Measurements from ENCODE around the gene PRTG. TPM values are rescaled to one million over a fixed set of nuclear protein-coding genes. Genes with fewer than 3 reads are reported as not detected.

PRTG gene
- total and polyA plus RNA-seq, 4 donors: 0.05 to 2.4 (median 0.25) TPM

DNA sequence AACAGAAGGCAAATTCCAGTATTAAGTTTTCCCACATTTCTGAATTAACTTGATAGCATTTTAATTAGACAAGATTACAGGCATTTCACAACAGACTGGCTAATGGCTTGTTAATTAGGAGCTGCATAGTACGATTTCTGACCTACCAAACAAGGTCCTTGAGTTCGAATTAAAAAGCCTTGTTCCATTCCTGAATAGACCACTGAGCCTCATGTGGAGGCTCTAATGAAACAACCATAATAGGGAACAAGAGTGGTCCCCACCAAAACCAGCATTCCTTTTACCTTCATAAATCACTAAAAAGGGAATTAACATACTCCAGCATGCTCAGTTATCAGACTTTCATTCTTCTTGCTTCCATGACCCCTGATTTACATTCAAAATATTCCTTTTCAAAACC, 66.4 kb downstream of the PRTG start (continued):
- no peak for TF ChIP-seq FOXA2 (IDR thresholded peaks at IDR 0.05)

DNA sequence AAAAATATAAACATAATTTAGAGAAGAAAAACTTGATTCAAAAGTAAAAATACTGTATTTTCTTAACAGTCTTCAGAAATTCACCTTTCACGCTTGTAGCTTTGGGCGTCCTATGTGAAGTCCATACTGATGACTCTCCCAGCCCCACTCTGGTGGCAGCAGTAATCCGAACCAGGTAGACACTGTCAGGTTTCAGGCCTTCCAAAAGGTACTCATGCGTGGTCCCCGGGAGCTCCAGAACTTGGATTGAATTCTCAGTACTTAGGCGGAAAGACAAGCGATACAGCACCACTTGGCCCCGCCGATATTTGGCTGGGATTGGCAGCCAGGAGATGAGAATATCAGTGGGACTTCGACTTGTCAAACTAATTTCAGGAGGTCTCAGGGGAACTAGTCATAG, 69.7 kb downstream of the PRTG start:
- H3K27ac ChIP-seq (ENCODE audit: low read depth in 1 of 2, low read length in 2 of 2): no peak overlapping the region
- 94% methylated on average over 10 of the region's 10 CpGs for WGBS
- H3K27me3 ChIP-seq (ENCODE audit: control insufficient read depth in 4 of 4, insufficient read depth in 4 of 4, low read length in 3 of 4): peaks cover 0 to 4% (median 0%) of the 10 kb centered on the region in 4 donors
- H3K9ac ChIP-seq (ENCODE audit: low read depth in 1 of 2, low read length in 2 of 2): no peak overlapping the region
- H3K36me3 ChIP-seq (ENCODE audit: control insufficient read depth in 4 of 4, insufficient read depth in 3 of 4, low read depth in 1 of 4, low read length in 3 of 4): no peaks in the 10 kb centered on the region
- DNase-seq (ENCODE audit: low spot score): no peak
- no peak overlapping the region for H3K4me3 ChIP-seq (ENCODE audit: low read depth in 1 of 3, low read length in 3 of 3)
- no peaks in the 10 kb centered on the region for H3K9me3 ChIP-seq (ENCODE audit: control insufficient read depth in 4 of 4, low read length in 3 of 4)
- TF ChIP-seq FOXA1 (IDR thresholded peaks at IDR 0.05) (no peak), GABPA (IDR thresholded peaks at IDR 0.05 in 1 of 2, conservative IDR thresholded peaks at IDR 0.05 in 1 of 2) (no peak), SP1 (IDR thresholded peaks at IDR 0.05) (no peak), TAF1 (conservative IDR thresholded peaks at IDR 0.05) (no peak), HNF4G (IDR thresholded peaks at IDR 0.05) (no peak), EGR1 (IDR thresholded peaks at IDR 0.05; ENCODE audit: low read depth in 2 of 2) (no peak), YY1 (IDR thresholded peaks at IDR 0.05) (no peak), HNF4A (conservative IDR thresholded peaks at IDR 0.05) (no peak), RAD21 (IDR thresholded peaks at IDR 0.05) (no peak)
- TF ChIP-seq, protein P1, sequence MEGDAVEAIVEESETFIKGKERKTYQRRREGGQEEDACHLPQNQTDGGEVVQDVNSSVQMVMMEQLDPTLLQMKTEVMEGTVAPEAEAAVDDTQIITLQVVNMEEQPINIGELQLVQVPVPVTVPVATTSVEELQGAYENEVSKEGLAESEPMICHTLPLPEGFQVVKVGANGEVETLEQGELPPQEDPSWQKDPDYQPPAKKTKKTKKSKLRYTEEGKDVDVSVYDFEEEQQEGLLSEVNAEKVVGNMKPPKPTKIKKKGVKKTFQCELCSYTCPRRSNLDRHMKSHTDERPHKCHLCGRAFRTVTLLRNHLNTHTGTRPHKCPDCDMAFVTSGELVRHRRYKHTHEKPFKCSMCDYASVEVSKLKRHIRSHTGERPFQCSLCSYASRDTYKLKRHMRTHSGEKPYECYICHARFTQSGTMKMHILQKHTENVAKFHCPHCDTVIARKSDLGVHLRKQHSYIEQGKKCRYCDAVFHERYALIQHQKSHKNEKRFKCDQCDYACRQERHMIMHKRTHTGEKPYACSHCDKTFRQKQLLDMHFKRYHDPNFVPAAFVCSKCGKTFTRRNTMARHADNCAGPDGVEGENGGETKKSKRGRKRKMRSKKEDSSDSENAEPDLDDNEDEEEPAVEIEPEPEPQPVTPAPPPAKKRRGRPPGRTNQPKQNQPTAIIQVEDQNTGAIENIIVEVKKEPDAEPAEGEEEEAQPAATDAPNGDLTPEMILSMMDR (IDR thresholded peaks at IDR 0.05; ENCODE audit: low read depth, low read length, missing input control): no peak
- TF ChIP-seq, protein P2, sequence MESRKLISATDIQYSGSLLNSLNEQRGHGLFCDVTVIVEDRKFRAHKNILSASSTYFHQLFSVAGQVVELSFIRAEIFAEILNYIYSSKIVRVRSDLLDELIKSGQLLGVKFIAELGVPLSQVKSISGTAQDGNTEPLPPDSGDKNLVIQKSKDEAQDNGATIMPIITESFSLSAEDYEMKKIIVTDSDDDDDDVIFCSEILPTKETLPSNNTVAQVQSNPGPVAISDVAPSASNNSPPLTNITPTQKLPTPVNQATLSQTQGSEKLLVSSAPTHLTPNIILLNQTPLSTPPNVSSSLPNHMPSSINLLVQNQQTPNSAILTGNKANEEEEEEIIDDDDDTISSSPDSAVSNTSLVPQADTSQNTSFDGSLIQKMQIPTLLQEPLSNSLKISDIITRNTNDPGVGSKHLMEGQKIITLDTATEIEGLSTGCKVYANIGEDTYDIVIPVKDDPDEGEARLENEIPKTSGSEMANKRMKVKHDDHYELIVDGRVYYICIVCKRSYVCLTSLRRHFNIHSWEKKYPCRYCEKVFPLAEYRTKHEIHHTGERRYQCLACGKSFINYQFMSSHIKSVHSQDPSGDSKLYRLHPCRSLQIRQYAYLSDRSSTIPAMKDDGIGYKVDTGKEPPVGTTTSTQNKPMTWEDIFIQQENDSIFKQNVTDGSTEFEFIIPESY (IDR thresholded peaks at IDR 0.05): no peak
- H3K4me1 ChIP-seq (ENCODE audit: control insufficient read depth in 4 of 4, insufficient read depth in 4 of 4, low read length in 3 of 4): no peaks in the 10 kb centered on the region

DNA sequence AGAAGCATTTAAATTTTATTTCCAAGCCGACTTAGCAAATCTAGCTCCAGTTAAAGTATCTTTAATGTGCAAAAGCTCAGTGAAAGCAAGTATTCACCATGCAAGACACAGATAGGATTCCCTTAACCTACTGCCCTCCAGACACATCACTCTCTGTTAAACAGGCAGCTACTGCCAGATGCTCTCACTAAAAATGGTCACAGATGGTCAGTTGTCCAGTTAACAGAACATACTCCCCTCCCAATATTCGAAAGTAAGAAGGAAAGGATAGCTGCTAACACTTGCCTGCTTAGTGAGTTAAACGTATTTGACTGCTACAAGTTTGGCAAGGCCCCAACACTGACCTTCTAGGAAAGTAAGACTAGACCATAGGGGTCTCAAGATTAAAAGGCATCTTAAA, 73.7 kb downstream of the PRTG start:
- H3K36me3 ChIP-seq (ENCODE audit: control insufficient read depth in 4 of 4, insufficient read depth in 3 of 4, low read depth in 1 of 4, low read length in 3 of 4): no peaks in the 10 kb centered on the region
- WGBS: 72% methylated on average over 3 of the region's 3 CpGs
- peaks cover 0 to 7% (median 0%) of the 10 kb centered on the region in 4 donors for H3K27me3 ChIP-seq (ENCODE audit: control insufficient read depth in 4 of 4, insufficient read depth in 4 of 4, low read length in 3 of 4)
- H3K27ac ChIP-seq (ENCODE audit: low read depth in 1 of 2, low read length in 2 of 2): no peak overlapping the region
- DNase-seq (ENCODE audit: low spot score): no peak
- no peaks in the 10 kb centered on the region for H3K9me3 ChIP-seq (ENCODE audit: control insufficient read depth in 4 of 4, low read length in 3 of 4)
- TF ChIP-seq RXRA (IDR thresholded peaks at IDR 0.05) (no peak), SP1 (IDR thresholded peaks at IDR 0.05) (no peak), HNF4G (IDR thresholded peaks at IDR 0.05) (no peak), GABPA (IDR thresholded peaks at IDR 0.05 in 1 of 2, conservative IDR thresholded peaks at IDR 0.05 in 1 of 2) (no peak)
- TF ChIP-seq, protein P3, sequence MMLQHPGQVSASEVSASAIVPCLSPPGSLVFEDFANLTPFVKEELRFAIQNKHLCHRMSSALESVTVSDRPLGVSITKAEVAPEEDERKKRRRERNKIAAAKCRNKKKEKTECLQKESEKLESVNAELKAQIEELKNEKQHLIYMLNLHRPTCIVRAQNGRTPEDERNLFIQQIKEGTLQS (IDR thresholded peaks at IDR 0.05): no peak
- H3K4me3 ChIP-seq (ENCODE audit: low read depth in 1 of 3, low read length in 3 of 3): no peak overlapping the region
- H3K4me1 ChIP-seq (ENCODE audit: control insufficient read depth in 4 of 4, insufficient read depth in 4 of 4, low read length in 3 of 4): no peaks in the 10 kb centered on the region
- H3K9ac ChIP-seq (ENCODE audit: low read depth in 1 of 2, low read length in 2 of 2): no peak overlapping the region
